ENCODE data around the gene TFAP2E.

DNA sequence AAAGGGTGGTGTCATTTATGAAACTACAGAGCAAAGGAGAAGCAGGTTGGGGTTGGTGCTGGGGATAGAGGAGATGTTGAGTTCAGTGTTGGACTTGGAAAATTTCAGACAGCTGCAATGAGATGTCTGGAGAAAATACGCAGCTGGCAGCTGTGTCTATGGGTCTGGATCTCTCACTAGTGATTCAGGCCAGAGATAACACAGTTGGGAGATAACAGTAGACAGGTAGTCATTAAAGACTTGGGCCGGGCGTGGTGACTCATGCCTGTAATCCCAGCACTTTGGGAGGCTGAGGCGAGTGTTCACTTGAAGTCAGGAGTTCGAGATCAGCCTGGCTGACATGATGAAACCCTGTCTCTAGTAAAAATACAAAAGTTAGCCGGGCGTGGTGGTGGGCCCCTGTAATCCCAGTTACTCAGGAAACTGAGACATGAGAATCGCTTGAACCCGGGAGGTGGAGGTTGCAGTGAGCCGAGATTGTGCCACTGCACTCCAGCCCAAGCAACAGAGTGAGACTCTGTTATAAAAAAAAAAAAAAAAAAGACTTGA lies 2.5 kb upstream of the TFAP2E start:
- TF ChIP-seq, protein P1, sequence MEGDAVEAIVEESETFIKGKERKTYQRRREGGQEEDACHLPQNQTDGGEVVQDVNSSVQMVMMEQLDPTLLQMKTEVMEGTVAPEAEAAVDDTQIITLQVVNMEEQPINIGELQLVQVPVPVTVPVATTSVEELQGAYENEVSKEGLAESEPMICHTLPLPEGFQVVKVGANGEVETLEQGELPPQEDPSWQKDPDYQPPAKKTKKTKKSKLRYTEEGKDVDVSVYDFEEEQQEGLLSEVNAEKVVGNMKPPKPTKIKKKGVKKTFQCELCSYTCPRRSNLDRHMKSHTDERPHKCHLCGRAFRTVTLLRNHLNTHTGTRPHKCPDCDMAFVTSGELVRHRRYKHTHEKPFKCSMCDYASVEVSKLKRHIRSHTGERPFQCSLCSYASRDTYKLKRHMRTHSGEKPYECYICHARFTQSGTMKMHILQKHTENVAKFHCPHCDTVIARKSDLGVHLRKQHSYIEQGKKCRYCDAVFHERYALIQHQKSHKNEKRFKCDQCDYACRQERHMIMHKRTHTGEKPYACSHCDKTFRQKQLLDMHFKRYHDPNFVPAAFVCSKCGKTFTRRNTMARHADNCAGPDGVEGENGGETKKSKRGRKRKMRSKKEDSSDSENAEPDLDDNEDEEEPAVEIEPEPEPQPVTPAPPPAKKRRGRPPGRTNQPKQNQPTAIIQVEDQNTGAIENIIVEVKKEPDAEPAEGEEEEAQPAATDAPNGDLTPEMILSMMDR (IDR thresholded peaks at IDR 0.05; ENCODE audit: low read depth, low read length, poor library complexity, severe bottlenecking), result no peak
- no peak for TF ChIP-seq EZH2phosphoT487 (IDR thresholded peaks at IDR 0.05; ENCODE audit: borderline replicate concordance, low read length)

Data from DOHH2 (cell line).